Erythroblast (primary cell): ENCODE data around the gene ZC3H12A.

Experiments
- GATA1 ChIP-seq: IDR thresholded peaks from 2 replicates; pipeline ENCODE4 v1.6.1; 2011; ENCODE audit warnings: low read depth, mild to moderate bottlenecking, control low read depth, low read length, moderate library complexity
- POLR2A ChIP-seq: IDR thresholded peaks from 2 replicates; pipeline ENCODE4 v1.6.1; 2011; ENCODE audit warnings: mild to moderate bottlenecking, low read length

DNA sequence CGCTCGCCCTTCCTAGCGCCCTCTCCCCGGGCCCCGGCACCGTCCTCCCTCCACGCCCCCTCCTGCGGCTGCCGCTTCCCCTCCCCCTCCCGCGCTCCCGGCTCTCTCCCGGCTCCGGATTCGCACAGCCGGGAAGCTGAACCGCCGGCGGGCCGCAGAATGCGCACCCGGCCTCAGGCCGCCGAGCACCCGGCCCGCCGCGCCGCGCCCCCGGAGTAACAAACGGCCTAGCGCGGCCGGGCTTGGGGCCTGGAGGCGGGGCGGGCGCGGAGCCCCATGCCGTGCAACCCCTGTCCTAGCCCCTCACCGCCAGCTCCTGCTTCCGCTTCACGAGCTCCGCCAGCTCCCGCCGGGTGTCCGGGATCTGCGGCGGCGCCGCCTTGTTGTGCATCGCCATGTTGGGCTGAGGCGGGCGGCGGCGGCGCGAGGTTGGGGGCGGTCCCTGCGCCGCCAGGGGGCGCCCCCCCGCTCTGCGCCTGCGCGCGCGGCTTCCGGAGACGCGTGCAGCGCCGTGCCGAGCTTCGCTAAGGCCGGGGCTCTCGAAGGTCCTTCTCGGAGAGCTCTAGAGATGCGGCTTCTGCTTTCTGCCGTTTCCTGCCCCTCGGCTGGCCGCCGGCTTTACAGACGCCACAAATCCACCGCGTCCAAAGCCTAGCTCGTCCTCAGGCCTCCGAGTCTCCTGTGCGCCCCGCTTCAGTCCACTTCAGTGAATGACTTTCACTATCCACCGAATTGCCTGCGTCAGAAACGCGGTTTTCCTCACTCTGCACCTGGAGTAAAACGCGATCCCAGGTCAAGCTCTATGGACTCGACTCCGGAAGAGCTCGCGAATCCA is 40.2 kb downstream of the ZC3H12A start, which contains the start of gene MEAF6:
- TF ChIP-seq POLR2A = peak; percentile 87
- TF ChIP-seq GATA1 = no peak
